ENCODE data around the gene TMEM31.

Gene TMEM31

GRCh38 chrX:103691059-103691458 is 19.6 kb upstream of the TMEM31 start:
- Mint-ChIP-seq H3K4me3 (no peak overlapping the region), H3K27me3 (ENCODE audit: low read depth) (no peaks in the 10 kb centered on the region)

GRCh38 chrX:103697687-103698086 is 13.0 kb upstream of the TMEM31 start:
- Mint-ChIP-seq H3K4me1 (ENCODE audit: low read depth) (no peaks in the 10 kb centered on the region), H3K36me3 (ENCODE audit: low read depth) (no peaks in the 10 kb centered on the region), H3K27ac (no peak overlapping the region), H3K27me3 (ENCODE audit: low read depth) (no peaks in the 10 kb centered on the region), H3K4me3 (no peak overlapping the region), H3K9me3 (no peaks in the 10 kb centered on the region)

More at GRCh38 chrX:103691059-103691458, 19.6 kb upstream of the TMEM31 start:
- H3K36me3 Mint-ChIP-seq (ENCODE audit: low read depth), result no peaks in the 10 kb centered on the region
- H3K4me1 Mint-ChIP-seq (ENCODE audit: low read depth), result no peaks in the 10 kb centered on the region
- no peaks in the 10 kb centered on the region for H3K9me3 Mint-ChIP-seq
- no peak overlapping the region for H3K27ac Mint-ChIP-seq

- H3K36me3 Mint-ChIP-seq (ENCODE audit: low read depth), result no peaks in the 10 kb centered on the region
- no peaks in the 10 kb centered on the region for H3K9me3 Mint-ChIP-seq
- H3K4me1 Mint-ChIP-seq (ENCODE audit: low read depth), result no peaks in the 10 kb centered on the region
- H3K4me3 Mint-ChIP-seq, result no peak overlapping the region
- H3K27me3 Mint-ChIP-seq (ENCODE audit: low read depth), result peaks cover 5% of the 10 kb centered on the region
- no peak overlapping the region for H3K27ac Mint-ChIP-seq
Observed at GRCh38 chrX:103699243-103699642, 11.5 kb upstream of the TMEM31 start.

GRCh38 chrX:103704863-103705262 is 5.8 kb upstream of the TMEM31 start:
- no peak overlapping the region for H3K4me3 Mint-ChIP-seq
- no peak overlapping the region for H3K27ac Mint-ChIP-seq
- no peaks in the 10 kb centered on the region for H3K36me3 Mint-ChIP-seq (ENCODE audit: low read depth)
- no peaks in the 10 kb centered on the region for H3K9me3 Mint-ChIP-seq
- peaks cover 5% of the 10 kb centered on the region for H3K27me3 Mint-ChIP-seq (ENCODE audit: low read depth)
- H3K4me1 Mint-ChIP-seq (ENCODE audit: low read depth), result no peaks in the 10 kb centered on the region

GRCh38 chrX:103716962-103717361 is 6.3 kb downstream of the TMEM31 start:
- no peak overlapping the region for H3K27ac Mint-ChIP-seq
- H3K27me3 Mint-ChIP-seq (ENCODE audit: low read depth), result peaks cover 8% of the 10 kb centered on the region
- H3K4me3 Mint-ChIP-seq, result no peak overlapping the region
- no peaks in the 10 kb centered on the region for H3K36me3 Mint-ChIP-seq (ENCODE audit: low read depth)
- H3K4me1 Mint-ChIP-seq (ENCODE audit: low read depth), result no peaks in the 10 kb centered on the region
- H3K9me3 Mint-ChIP-seq, result no peaks in the 10 kb centered on the region

- no peaks in the 10 kb centered on the region for H3K4me1 Mint-ChIP-seq (ENCODE audit: low read depth)
- peaks cover 8% of the 10 kb centered on the region for H3K27me3 Mint-ChIP-seq (ENCODE audit: low read depth)
- H3K4me3 Mint-ChIP-seq, result no peak overlapping the region
- H3K9me3 Mint-ChIP-seq, result no peaks in the 10 kb centered on the region
- no peak overlapping the region for H3K27ac Mint-ChIP-seq
- H3K36me3 Mint-ChIP-seq (ENCODE audit: low read depth), result no peaks in the 10 kb centered on the region
Observed at GRCh38 chrX:103718120-103718519, 7.4 kb downstream of the TMEM31 start.

GRCh38 chrX:103722505-103722904 is 11.8 kb downstream of the TMEM31 start:
- H3K4me1 Mint-ChIP-seq (ENCODE audit: low read depth), result no peaks in the 10 kb centered on the region
- H3K9me3 Mint-ChIP-seq, result no peaks in the 10 kb centered on the region
- H3K36me3 Mint-ChIP-seq (ENCODE audit: low read depth), result no peaks in the 10 kb centered on the region
- no peak overlapping the region for H3K4me3 Mint-ChIP-seq
- H3K27me3 Mint-ChIP-seq (ENCODE audit: low read depth), result no peaks in the 10 kb centered on the region
- no peak overlapping the region for H3K27ac Mint-ChIP-seq

GRCh38 chrX:103726477-103726876 is 15.8 kb downstream of the TMEM31 start:
- Mint-ChIP-seq H3K27ac (no peak overlapping the region), H3K9me3 (no peaks in the 10 kb centered on the region), H3K4me1 (ENCODE audit: low read depth) (peaks cover 4% of the 10 kb centered on the region), H3K27me3 (ENCODE audit: low read depth) (no peaks in the 10 kb centered on the region), H3K36me3 (ENCODE audit: low read depth) (no peaks in the 10 kb centered on the region), H3K4me3 (no peak overlapping the region)

GRCh38 chrX:103727115-103727514 is 16.4 kb downstream of the TMEM31 start:
- Mint-ChIP-seq H3K27me3 (ENCODE audit: low read depth) (peaks cover 3% of the 10 kb centered on the region), H3K27ac (no peak overlapping the region), H3K4me3 (no peak overlapping the region)

GRCh38 chrX:103729015-103729414 is 18.3 kb downstream of the TMEM31 start:
- no peak overlapping the region for H3K27ac Mint-ChIP-seq
- H3K4me3 Mint-ChIP-seq, result no peak overlapping the region
- H3K36me3 Mint-ChIP-seq (ENCODE audit: low read depth), result no peaks in the 10 kb centered on the region
- H3K27me3 Mint-ChIP-seq (ENCODE audit: low read depth), result peaks cover 8% of the 10 kb centered on the region
- H3K4me1 Mint-ChIP-seq (ENCODE audit: low read depth), result peaks cover 4% of the 10 kb centered on the region
- no peaks in the 10 kb centered on the region for H3K9me3 Mint-ChIP-seq

More at GRCh38 chrX:103727115-103727514, 16.4 kb downstream of the TMEM31 start:
- no peaks in the 10 kb centered on the region for H3K36me3 Mint-ChIP-seq (ENCODE audit: low read depth)
- peaks cover 4% of the 10 kb centered on the region for H3K4me1 Mint-ChIP-seq (ENCODE audit: low read depth)
- no peaks in the 10 kb centered on the region for H3K9me3 Mint-ChIP-seq

GRCh38 chrX:103730147-103730795 is 19.6 kb downstream of the TMEM31 start:
- H3K27ac Mint-ChIP-seq, result no peak overlapping the region
- H3K36me3 Mint-ChIP-seq (ENCODE audit: low read depth), result no peaks in the 10 kb centered on the region
- H3K4me1 Mint-ChIP-seq (ENCODE audit: low read depth), result peaks cover 8% of the 10 kb centered on the region

GRCh38 chrX:103730796-103731493 is 20.2 kb downstream of the TMEM31 start:
- Mint-ChIP-seq H3K9me3 (no peaks in the 10 kb centered on the region), H3K36me3 (ENCODE audit: low read depth) (no peaks in the 10 kb centered on the region), H3K27ac (no peak overlapping the region), H3K4me3 (no peak overlapping the region), H3K27me3 (ENCODE audit: low read depth) (peaks cover 8% of the 10 kb centered on the region), H3K4me1 (ENCODE audit: low read depth) (peaks cover 8% of the 10 kb centered on the region)

More at GRCh38 chrX:103730147-103730795, 19.6 kb downstream of the TMEM31 start:
- no peak overlapping the region for H3K4me3 Mint-ChIP-seq
- peaks cover 8% of the 10 kb centered on the region for H3K27me3 Mint-ChIP-seq (ENCODE audit: low read depth)
- no peaks in the 10 kb centered on the region for H3K9me3 Mint-ChIP-seq

- Mint-ChIP-seq H3K9me3 (no peaks in the 10 kb centered on the region), H3K36me3 (ENCODE audit: low read depth) (no peaks in the 10 kb centered on the region), H3K27ac (no peak overlapping the region), H3K4me3 (no peak overlapping the region), H3K27me3 (ENCODE audit: low read depth) (peaks cover 8% of the 10 kb centered on the region), H3K4me1 (ENCODE audit: low read depth) (peaks cover 8% of the 10 kb centered on the region)
Observed at GRCh38 chrX:103733017-103733416, 22.3 kb downstream of the TMEM31 start.

GRCh38 chrX:103734125-103734760 is 23.5 kb downstream of the TMEM31 start:
- H3K4me1 Mint-ChIP-seq (ENCODE audit: low read depth), result peaks cover 8% of the 10 kb centered on the region
- no peak overlapping the region for H3K4me3 Mint-ChIP-seq
- no peaks in the 10 kb centered on the region for H3K9me3 Mint-ChIP-seq
- H3K27me3 Mint-ChIP-seq (ENCODE audit: low read depth), result peaks cover 8% of the 10 kb centered on the region
- no peaks in the 10 kb centered on the region for H3K36me3 Mint-ChIP-seq (ENCODE audit: low read depth)
- no peak overlapping the region for H3K27ac Mint-ChIP-seq

- Mint-ChIP-seq H3K27ac (no peak overlapping the region), H3K27me3 (ENCODE audit: low read depth) (peaks cover 5% of the 10 kb centered on the region), H3K9me3 (no peaks in the 10 kb centered on the region), H3K36me3 (ENCODE audit: low read depth) (no peaks in the 10 kb centered on the region), H3K4me1 (ENCODE audit: low read depth) (peaks cover 3% of the 10 kb centered on the region), H3K4me3 (no peak overlapping the region)
Observed at GRCh38 chrX:103737696-103738095, 27.0 kb downstream of the TMEM31 start.
